ENCODE data around the gene IKZF3.

The IKZF3 gene

DNA sequence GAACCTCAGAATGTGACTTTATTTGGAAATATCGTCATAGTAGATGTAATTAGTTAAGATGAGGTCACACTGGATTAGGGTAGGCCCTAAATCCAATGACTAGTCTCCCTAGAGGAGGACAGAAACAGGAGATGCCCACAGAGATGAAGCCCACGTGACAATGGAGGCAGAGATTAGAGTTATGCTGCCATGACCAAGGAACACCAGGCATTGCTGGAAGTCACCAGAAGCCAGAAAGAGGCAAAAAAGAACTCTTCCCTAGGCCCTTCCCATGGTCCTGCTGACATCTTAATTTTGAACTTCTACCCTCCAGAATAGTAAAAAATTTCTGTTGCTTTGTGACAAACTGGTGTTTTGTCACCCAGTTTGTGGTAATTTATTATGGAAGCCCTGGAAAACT lies 49.6 kb downstream of the IKZF3 start:
- DNase-seq (ENCODE audit: low spot score), result no peak

- DNase-seq (ENCODE audit: low spot score), result no peak
Measured at GRCh38 chr17:39813631-39814030, 50.5 kb downstream of the IKZF3 start.

GRCh38 chr17:39812466-39812865 lies 51.6 kb downstream of the IKZF3 start:
- DNase-seq (ENCODE audit: low spot score), result no peak

- no peak for DNase-seq (ENCODE audit: low spot score)
Measured at GRCh38 chr17:39810939-39811728, 53.0 kb downstream of the IKZF3 start.

DNA sequence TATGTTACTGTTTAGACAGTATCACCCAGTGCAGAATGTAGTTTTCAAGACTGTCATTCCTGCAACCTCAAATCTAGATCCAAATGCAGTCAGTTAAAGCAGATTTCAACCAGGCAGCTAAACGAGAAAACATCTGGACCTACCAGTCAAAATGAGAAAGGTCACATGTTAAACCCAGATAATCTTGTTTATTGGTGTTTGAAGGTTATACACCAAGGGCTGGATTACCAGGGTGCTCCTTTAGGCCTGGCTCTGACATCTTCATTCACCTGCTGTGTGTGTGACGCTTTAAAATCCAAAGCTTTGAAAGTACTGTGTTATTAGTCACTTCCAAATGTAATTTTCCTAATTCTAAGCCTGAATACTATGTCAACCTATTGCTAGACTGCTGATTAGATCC lies 54.9 kb downstream of the IKZF3 start:
- no peak for DNase-seq (ENCODE audit: low spot score)

DNA sequence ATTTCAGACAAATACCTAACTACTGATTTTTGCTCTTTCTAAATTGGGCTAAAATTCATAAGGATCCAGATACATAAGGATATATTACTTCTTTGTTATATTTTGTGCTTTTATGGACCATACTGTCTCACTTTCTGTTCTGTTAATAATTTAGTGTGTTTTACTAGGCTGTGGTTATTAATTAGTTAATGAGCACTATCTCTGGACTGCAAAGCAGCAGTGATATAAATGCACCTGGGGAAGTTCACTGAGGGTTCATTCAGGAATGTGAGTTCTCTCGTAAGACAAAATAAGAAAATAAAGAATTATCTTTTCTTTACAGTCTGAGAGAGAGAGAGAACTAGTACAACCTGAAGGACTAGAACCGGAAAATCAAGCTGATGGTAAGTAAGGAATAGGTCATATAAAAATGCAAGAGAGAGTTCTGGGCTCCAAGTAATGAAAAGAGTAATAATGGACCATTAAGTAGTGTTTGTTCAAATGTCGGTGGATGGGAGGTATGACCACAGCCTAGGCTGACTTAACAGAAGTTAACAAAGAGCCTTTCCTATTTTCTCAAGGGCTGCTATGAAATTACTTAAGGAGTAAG lies 55.6 kb downstream of the IKZF3 start:
- DNase-seq (ENCODE audit: low spot score), result no peak

DNA sequence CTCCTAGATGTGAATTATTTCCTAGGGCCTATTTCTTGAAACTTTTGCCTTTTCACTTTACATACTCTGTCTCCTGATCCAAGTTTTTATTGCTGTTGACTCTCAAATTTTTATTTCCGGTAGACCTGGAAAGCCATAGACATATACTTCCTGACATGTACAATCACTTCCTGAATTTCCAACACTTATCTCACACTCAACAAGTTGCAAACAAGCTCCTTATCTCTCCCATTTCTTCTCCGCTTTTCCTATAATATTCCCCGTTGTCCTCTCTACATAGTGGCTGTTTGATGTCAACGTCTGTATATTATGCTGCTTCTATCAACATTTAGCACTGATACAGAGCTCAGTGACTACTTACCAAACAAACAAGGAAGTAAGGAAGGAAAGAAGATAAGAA lies 59.3 kb downstream of the IKZF3 start:
- DNase-seq (ENCODE audit: low spot score), result no peak

GRCh38 chr17:39801055-39801454 lies 63.1 kb downstream of the IKZF3 start:
- no peak for DNase-seq (ENCODE audit: low spot score)

GRCh38 chr17:39800540-39800939 lies 63.6 kb downstream of the IKZF3 start:
- no peak for DNase-seq (ENCODE audit: low spot score)

GRCh38 chr17:39799395-39799794 lies 64.7 kb downstream of the IKZF3 start:
- DNase-seq (ENCODE audit: low spot score), result no peak

DNA sequence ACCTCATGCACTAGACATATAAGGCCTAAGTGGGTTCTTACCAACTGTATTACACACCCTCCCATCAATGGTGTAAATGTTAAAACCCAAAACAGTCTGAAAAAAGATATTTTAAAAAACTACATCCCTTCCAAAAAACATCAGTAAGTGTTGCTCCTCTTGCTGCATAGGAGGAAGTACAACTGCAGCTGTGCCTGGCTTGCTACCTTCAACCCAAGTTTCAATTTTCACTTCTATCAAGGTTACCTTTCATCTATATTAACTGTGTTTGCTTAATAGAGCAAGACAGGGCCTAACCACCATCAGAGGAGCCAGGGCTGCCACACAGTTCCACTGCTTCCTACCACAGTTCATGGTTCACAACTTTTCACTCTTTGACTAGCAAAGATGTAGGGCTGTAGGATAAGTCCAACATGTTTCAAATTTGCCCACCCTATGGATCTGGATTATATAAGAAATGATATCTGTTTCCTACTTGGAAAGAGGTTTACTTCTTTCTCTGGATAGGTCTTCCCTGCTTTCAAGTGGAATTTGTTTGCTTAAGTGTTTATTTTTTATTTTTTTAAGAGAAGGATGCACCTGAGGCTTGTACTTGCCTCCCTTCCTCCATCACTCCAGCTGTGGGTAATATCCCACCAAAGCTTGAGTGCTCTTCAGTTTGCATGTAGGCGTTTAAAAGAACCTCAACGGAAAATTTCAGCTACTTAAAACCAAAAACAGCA lies 69.7 kb downstream of the IKZF3 start:
- peak; percentile 86 for DNase-seq (ENCODE audit: low spot score)

- peak; percentile 21 for DNase-seq (ENCODE audit: low spot score)
Measured at GRCh38 chr17:39793301-39793872, 70.7 kb downstream of the IKZF3 start.

- no peak for DNase-seq (ENCODE audit: low spot score)
Measured at GRCh38 chr17:39792526-39793221, 71.4 kb downstream of the IKZF3 start.

GRCh38 chr17:39791111-39791992 lies 72.8 kb downstream of the IKZF3 start:
- no peak for DNase-seq (ENCODE audit: low spot score)

- DNase-seq (ENCODE audit: low spot score), result no peak
Measured at GRCh38 chr17:39787743-39788484, 76.2 kb downstream of the IKZF3 start.

DNA sequence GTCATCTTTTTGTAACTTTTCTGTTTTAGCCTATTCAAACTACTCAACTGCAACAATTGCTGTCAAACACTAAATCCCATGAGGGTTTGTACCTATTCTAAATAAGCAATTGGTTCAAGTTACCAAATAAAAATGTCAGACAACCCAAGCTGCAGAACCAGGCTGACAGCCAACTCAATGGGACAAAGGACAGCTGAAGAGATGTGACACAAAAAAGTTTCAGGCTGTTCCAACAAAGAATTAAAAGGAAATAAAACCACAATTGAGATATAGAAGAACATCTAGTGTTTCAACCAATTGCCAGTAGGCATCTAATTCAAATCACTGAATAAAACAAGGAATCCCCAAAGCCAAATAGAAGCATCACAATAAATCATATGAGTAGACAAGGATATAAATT lies 77.1 kb downstream of the IKZF3 start:
- DNase-seq (ENCODE audit: low spot score), result no peak

- DNase-seq (ENCODE audit: low spot score), result no peak
Measured at GRCh38 chr17:39782980-39783379, 81.1 kb downstream of the IKZF3 start.

DNA sequence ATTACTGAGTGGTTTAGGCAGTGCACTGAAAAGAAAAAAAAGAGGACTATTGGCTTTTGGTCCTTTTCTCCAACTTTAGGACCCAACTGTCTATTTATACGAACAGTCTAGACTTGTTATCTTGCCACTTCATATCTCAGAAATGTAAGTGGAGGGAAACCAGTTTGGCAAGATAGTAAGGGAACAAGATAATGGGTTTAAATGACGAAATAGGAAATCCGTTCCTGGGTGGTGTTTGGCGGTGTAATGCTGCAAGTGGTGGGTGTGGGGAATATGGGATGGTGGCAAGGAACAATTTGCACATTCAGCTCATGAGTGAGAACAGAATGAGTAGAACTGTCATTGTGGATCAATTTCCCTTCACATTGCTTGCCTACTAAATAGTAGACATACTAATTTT lies 81.6 kb downstream of the IKZF3 start:
- no peak for DNase-seq (ENCODE audit: low spot score)

GRCh38 chr17:39781861-39782213 lies 82.3 kb downstream of the IKZF3 start:
- DNase-seq (ENCODE audit: low spot score), result no peak

DNA sequence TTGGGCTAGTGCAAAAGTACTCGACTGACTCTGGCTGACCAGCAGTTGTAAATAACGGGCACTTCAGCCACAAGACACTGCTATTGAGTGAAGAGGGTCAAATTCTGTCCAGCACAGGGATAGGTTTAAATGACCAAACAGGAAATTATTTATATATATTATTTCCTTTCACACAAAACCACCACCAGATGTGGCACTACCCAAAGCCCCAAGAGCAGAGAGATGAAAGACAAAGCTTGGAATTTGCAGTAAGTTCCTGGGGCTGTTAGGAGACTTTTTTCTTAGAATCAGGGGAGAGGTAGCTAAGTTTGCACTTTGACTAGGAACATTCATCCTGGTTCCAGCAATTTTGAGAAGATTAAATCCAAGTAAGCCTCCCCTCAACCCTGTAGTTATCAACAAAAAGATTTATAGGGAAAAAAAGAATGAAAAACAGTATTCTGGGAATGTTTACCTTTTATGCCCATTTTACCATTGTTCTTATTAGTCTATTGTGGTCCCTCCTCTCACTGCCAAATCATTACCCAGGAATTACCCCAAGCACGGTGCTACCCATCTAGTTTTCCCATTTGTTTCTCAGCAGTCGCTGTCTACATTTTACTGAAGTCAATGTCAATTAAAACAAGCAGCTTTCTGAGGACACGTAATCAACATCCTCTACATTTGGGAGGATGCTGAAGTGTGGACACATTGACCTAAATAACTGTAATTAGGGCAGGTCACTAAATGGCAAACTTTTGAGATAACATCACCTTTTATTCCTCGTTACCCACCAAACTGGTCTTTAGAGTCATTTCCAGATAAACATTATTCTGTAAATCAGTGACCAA lies 82.9 kb downstream of the IKZF3 start:
- no peak for DNase-seq (ENCODE audit: low spot score)
